Astrocyte (in vitro differentiated cells and primary cell): ENCODE measurements around the gene UBA52.

Source experiments
- EZH2 ChIP-seq: IDR thresholded peaks from 2 replicates; pipeline ENCODE4 v1.6.1; 2012; ENCODE audit warnings: mild to moderate bottlenecking, low read length, inconsistent platforms; ENCODE audit not compliant: insufficient read depth
- TF ChIP-seq, protein P1 (sequence below): IDR thresholded peaks from 2 replicates; pipeline ENCODE4 v1.5.1; 2011; ENCODE audit warnings: low read depth, mild to moderate bottlenecking, inconsistent platforms, low read length, moderate library complexity; ENCODE audit not compliant: insufficient read depth

DNA sequence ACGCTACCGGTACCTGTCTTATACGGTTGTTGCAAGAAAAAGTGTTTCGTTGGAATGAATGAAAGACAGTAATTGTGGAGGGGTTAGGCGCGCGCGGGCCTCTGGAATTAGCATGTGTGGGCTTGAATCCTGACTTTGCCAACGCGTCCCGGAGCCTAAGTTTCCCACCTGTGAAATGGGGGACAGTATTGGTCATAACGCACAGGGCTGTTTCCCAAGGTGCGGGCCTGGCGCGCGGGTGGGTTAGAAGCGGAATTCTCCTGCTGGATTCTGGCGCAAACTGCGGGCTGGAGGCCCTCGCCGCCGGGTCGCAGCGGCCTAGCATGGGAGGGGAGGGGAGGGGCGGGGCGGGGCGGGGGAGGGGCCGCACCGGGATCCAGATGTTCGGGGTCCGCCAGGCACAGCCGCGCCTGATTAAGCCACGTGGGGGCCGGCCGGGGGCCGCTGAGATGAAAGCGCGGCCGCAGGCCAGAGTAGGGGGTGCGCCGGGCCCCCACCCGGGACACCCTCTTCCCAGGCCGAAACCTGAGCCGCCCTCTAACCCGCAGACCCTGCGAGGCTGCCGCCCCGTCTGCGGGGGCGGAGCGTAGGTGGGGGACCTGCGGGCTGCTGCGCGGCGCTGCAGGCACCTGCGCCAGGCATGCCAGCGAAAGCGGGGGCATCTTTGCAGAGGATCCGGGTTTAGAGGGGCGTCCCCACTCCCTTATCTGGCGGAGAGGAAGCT lies 39.8 kb downstream of the UBA52 start:
- TF ChIP-seq, protein P1, sequence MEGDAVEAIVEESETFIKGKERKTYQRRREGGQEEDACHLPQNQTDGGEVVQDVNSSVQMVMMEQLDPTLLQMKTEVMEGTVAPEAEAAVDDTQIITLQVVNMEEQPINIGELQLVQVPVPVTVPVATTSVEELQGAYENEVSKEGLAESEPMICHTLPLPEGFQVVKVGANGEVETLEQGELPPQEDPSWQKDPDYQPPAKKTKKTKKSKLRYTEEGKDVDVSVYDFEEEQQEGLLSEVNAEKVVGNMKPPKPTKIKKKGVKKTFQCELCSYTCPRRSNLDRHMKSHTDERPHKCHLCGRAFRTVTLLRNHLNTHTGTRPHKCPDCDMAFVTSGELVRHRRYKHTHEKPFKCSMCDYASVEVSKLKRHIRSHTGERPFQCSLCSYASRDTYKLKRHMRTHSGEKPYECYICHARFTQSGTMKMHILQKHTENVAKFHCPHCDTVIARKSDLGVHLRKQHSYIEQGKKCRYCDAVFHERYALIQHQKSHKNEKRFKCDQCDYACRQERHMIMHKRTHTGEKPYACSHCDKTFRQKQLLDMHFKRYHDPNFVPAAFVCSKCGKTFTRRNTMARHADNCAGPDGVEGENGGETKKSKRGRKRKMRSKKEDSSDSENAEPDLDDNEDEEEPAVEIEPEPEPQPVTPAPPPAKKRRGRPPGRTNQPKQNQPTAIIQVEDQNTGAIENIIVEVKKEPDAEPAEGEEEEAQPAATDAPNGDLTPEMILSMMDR, result no peak
- peak; percentile 49 for TF ChIP-seq EZH2
